ENCODE data around the gene PTPRJ. TPM values are rescaled to one million over a fixed set of nuclear protein-coding genes. Genes with fewer than 3 reads are reported as not detected.

Gene PTPRJ
- polyA plus RNA-seq, 1 donor (not counting 4 experiments of a cell fraction or from before 2014, with no cell fraction given): 0.84 TPM

GRCh38 chr11:48004456-48004855, 24.1 kb downstream of the PTPRJ start:
- FAIRE-seq (no peak), DNase-seq (ENCODE audit: low read depth, low spot score) (no peak)
- Histone ChIP-seq H3K9me3 (ENCODE audit: control insufficient read depth, low read depth, low read length) (no peaks in the 10 kb centered on the region), H3K9ac (ENCODE audit: control insufficient read depth, extremely low read depth, insufficient read depth, low read length) (no peak overlapping the region), H3K4me1 (ENCODE audit: control insufficient read depth, extremely low read depth, insufficient read depth, low read length) (no peaks in the 10 kb centered on the region), H2AFZ (ENCODE audit: control insufficient read depth, low read length) (no peak overlapping the region), H3K27me3 (ENCODE audit: control insufficient read depth, extremely low read depth, insufficient read depth, low read length) (no peaks in the 10 kb centered on the region), H3K36me3 (ENCODE audit: control insufficient read depth in 2 of 2, extremely low read depth in 1 of 2, insufficient read depth in 2 of 2, low read length in 2 of 2) (no peaks in the 10 kb centered on the region), H3K79me2 (ENCODE audit: control insufficient read depth, insufficient read depth, low read length) (no peaks in the 10 kb centered on the region), H3K4me3 (ENCODE audit: control insufficient read depth in 2 of 3, extremely low read depth in 1 of 3, insufficient read depth in 2 of 3, low read depth in 1 of 3, low read length in 3 of 3) (no peak overlapping the region), H3K27ac (ENCODE audit: control insufficient read depth, insufficient read depth, low read length) (no peak overlapping the region), H3K9me1 (ENCODE audit: control insufficient read depth, extremely low read depth, insufficient read depth, low read length) (no peaks in the 10 kb centered on the region), H4K20me1 (ENCODE audit: control insufficient read depth, extremely low read depth, insufficient read depth, low read length) (no peaks in the 10 kb centered on the region), H3K4me2 (ENCODE audit: control insufficient read depth, extremely low read depth, insufficient read depth, low read depth, low read length) (no peak overlapping the region)
- dilution Hi-C loops (cut with MboI; ENCODE audit: extremely low pct_ligation_motif_present, low sequenced_read_pairs): no loop called here
- TF ChIP-seq EZH2 (IDR thresholded peaks at IDR 0.05; ENCODE audit: low read length) (no peak), CTCF (optimal IDR thresholded peaks at IDR 0.05 in 1 of 3, IDR thresholded peaks at IDR 0.05 in 1 of 3, conservative IDR thresholded peaks at IDR 0.05 in 1 of 3; ENCODE audit: extremely low read depth in 1 of 3, insufficient read depth in 2 of 3, low read length in 3 of 3) (no peak)

GRCh38 chr11:48005136-48005535, 24.8 kb downstream of the PTPRJ start:
- Histone ChIP-seq H3K27me3 (ENCODE audit: control insufficient read depth, extremely low read depth, insufficient read depth, low read length) (no peaks in the 10 kb centered on the region), H3K9me3 (ENCODE audit: control insufficient read depth, low read depth, low read length) (no peaks in the 10 kb centered on the region), H3K4me3 (ENCODE audit: control insufficient read depth in 2 of 3, extremely low read depth in 1 of 3, insufficient read depth in 2 of 3, low read depth in 1 of 3, low read length in 3 of 3) (no peak overlapping the region), H3K4me2 (ENCODE audit: control insufficient read depth, extremely low read depth, insufficient read depth, low read depth, low read length) (no peak overlapping the region), H2AFZ (ENCODE audit: control insufficient read depth, low read length) (no peak overlapping the region), H3K9ac (ENCODE audit: control insufficient read depth, extremely low read depth, insufficient read depth, low read length) (no peak overlapping the region), H3K36me3 (ENCODE audit: control insufficient read depth in 2 of 2, extremely low read depth in 1 of 2, insufficient read depth in 2 of 2, low read length in 2 of 2) (no peaks in the 10 kb centered on the region), H3K9me1 (ENCODE audit: control insufficient read depth, extremely low read depth, insufficient read depth, low read length) (no peaks in the 10 kb centered on the region), H3K27ac (ENCODE audit: control insufficient read depth, insufficient read depth, low read length) (no peak overlapping the region), H3K79me2 (ENCODE audit: control insufficient read depth, insufficient read depth, low read length) (no peaks in the 10 kb centered on the region), H3K4me1 (ENCODE audit: control insufficient read depth, extremely low read depth, insufficient read depth, low read length) (no peaks in the 10 kb centered on the region), H4K20me1 (ENCODE audit: control insufficient read depth, extremely low read depth, insufficient read depth, low read length) (no peaks in the 10 kb centered on the region)
- no peak for DNase-seq (ENCODE audit: low read depth, low spot score)
- FAIRE-seq: no peak
- dilution Hi-C loops (cut with MboI; ENCODE audit: extremely low pct_ligation_motif_present, low sequenced_read_pairs): no loop called here
- TF ChIP-seq EZH2 (IDR thresholded peaks at IDR 0.05; ENCODE audit: low read length): no peak
- TF ChIP-seq CTCF (optimal IDR thresholded peaks at IDR 0.05 in 1 of 3, IDR thresholded peaks at IDR 0.05 in 1 of 3, conservative IDR thresholded peaks at IDR 0.05 in 1 of 3; ENCODE audit: extremely low read depth in 1 of 3, insufficient read depth in 2 of 3, low read length in 3 of 3): no peak
